Neuronal stem cell (in vitro differentiated cells): ENCODE data around the gene ADCY7. TPM values are rescaled to one million over a fixed set of nuclear protein-coding genes. Genes with fewer than 3 reads are reported as not detected.

ENCODE experiments used
- DNase-seq: peaks from one replicate; pipeline ENCODE4 v3.0.0-alpha.2; 2013; ENCODE audit warnings: low spot score
- H2AFZ ChIP-seq: one replicate; pipeline ENCODE4 v1.6.1; 2013; ENCODE audit warnings: mild to moderate bottlenecking, low read length, inconsistent platforms
- H2AK5ac ChIP-seq: 2 replicates; pipeline ENCODE4 v1.6.1; 2013; ENCODE audit warnings: low read depth, mild to moderate bottlenecking, inconsistent platforms, low read length, moderate library complexity, mixed read lengths
- H2BK120ac ChIP-seq: 2 replicates; pipeline ENCODE4 v1.6.1; 2013; ENCODE audit warnings: low read depth, mild to moderate bottlenecking, inconsistent platforms, low read length, moderate library complexity, mixed read lengths
- H2BK12ac ChIP-seq: one replicate; pipeline ENCODE4 v1.6.1; 2013; ENCODE audit warnings: low read length, inconsistent platforms
- H2BK15ac ChIP-seq: 2 replicates; pipeline ENCODE4 v1.6.1; 2013; ENCODE audit warnings: mild to moderate bottlenecking, low read length, inconsistent platforms, mixed read lengths
- H2BK5ac ChIP-seq: one replicate; pipeline ENCODE4 v1.6.1; 2013; ENCODE audit warnings: inconsistent platforms, mild to moderate bottlenecking, low read length, moderate library complexity
- H3K14ac ChIP-seq: one replicate; pipeline ENCODE4 v1.6.1; 2013; ENCODE audit warnings: low read length, inconsistent platforms
- H3K18ac ChIP-seq: 2 replicates; pipeline ENCODE4 v1.6.1; 2013; ENCODE audit warnings: low read length, inconsistent platforms
- H3K23ac ChIP-seq: 2 replicates; pipeline ENCODE4 v1.6.1; 2013; ENCODE audit warnings: low read depth, mild to moderate bottlenecking, mixed read lengths, low read length, inconsistent platforms; ENCODE audit not compliant: poor library complexity
- H3K27ac ChIP-seq: replicated peaks from 3 replicates; pipeline ENCODE4 v1.5.1; 2013; ENCODE audit warnings: low read length, inconsistent platforms
- H3K27me3 ChIP-seq, 3 experiments: 2 replicates each; pipeline ENCODE4 v1.6.1; 2013; ENCODE audit warnings: low read length in 3 of 3, mild to moderate bottlenecking in 2 of 3, inconsistent platforms in 1 of 3, low read depth in 1 of 3, mixed read lengths in 1 of 3, moderate library complexity in 1 of 3; ENCODE audit not compliant: control insufficient read depth in 3 of 3, insufficient read depth in 3 of 3
- H3K36me3 ChIP-seq, 2 donors: replicated peaks in 1 of 2; 2 replicates each; pipeline ENCODE4 v1.6.1; 2013; ENCODE audit warnings: low read length in 2 of 2; ENCODE audit not compliant: control insufficient read depth in 2 of 2, insufficient read depth in 2 of 2
- H3K4ac ChIP-seq: 2 replicates; pipeline ENCODE4 v1.6.1; 2013; ENCODE audit warnings: inconsistent platforms, mild to moderate bottlenecking, low read length, moderate library complexity
- H3K4me1 ChIP-seq, 2 donors: 1 replicate in 1 of 2; 2 replicates in 1 of 2; pipeline ENCODE4 v1.6.1; 2013; ENCODE audit warnings: low read length in 2 of 2, low read depth in 1 of 2; ENCODE audit not compliant: control insufficient read depth in 2 of 2, insufficient read depth in 1 of 2
- H3K4me2 ChIP-seq: one replicate; pipeline ENCODE4 v1.6.1; 2013; ENCODE audit warnings: mild to moderate bottlenecking, low read length, inconsistent platforms; ENCODE audit not compliant: insufficient read depth, poor library complexity, severe bottlenecking
- H3K4me3 ChIP-seq, 2 donors: 2 replicates each; pipeline ENCODE4 v1.5.1; 2013; ENCODE audit warnings: low read length in 2 of 2, mild to moderate bottlenecking in 2 of 2, inconsistent platforms in 1 of 2, moderate library complexity in 1 of 2
- H3K79me1 ChIP-seq: one replicate; pipeline ENCODE4 v1.6.1; 2013; ENCODE audit warnings: low read depth, mild to moderate bottlenecking, inconsistent platforms, low read length, moderate library complexity
- H3K9ac ChIP-seq: one replicate; pipeline ENCODE4 v1.6.1; 2013; ENCODE audit warnings: mild to moderate bottlenecking, low read depth, low read length, inconsistent platforms; ENCODE audit not compliant: poor library complexity
- H3K9me3 ChIP-seq, 2 donors: replicated peaks in 1 of 2; 2 replicates each; pipeline versions ENCODE3 to v1.6.1; 2013; ENCODE audit warnings: low read length in 2 of 2, mild to moderate bottlenecking in 2 of 2, inconsistent platforms in 1 of 2, low read depth in 1 of 2, mixed read lengths in 1 of 2, moderate library complexity in 1 of 2; ENCODE audit not compliant: control insufficient read depth in 2 of 2, insufficient read depth in 1 of 2
- H4K8ac ChIP-seq: one replicate; pipeline ENCODE4 v1.6.1; 2013; ENCODE audit warnings: low read depth, mild to moderate bottlenecking, inconsistent platforms, low read length, moderate library complexity
- H4K91ac ChIP-seq: one replicate; pipeline ENCODE4 v1.6.1; 2013; ENCODE audit warnings: low read length, low read depth, mild to moderate bottlenecking, inconsistent platforms; ENCODE audit not compliant: poor library complexity
- WGBS, 2 donors: extraction: QIAGEN DNeasy Blood & Tissue Kit; methylation state at CpG; one replicate each; pipeline ENCODE4 v1.1.7; 2013; ENCODE audit warnings: missing lambda C conversion rate in 2 of 2, mixed read lengths in 1 of 2; ENCODE audit not compliant: insufficient read length in 2 of 2, insufficient replicate concordance in 1 of 2; ENCODE audit errors: extremely low coverage in 2 of 2; 5-methylcytosine and 5-hydroxymethylcytosine counted together
- polyA plus RNA-seq, 2 experiments: library from polyadenylated mRNA; stranded (reverse); fragments of 200-250 nt; gene quantifications; one replicate each; pipeline ENCODE4 v1.2.3, GENCODE V29; 2013

Gene ADCY7
- 3.6 TPM for polyA plus RNA-seq (2013, experiment 1 of 2)
- 3.3 TPM for polyA plus RNA-seq (2013, experiment 2 of 2)

DNA sequence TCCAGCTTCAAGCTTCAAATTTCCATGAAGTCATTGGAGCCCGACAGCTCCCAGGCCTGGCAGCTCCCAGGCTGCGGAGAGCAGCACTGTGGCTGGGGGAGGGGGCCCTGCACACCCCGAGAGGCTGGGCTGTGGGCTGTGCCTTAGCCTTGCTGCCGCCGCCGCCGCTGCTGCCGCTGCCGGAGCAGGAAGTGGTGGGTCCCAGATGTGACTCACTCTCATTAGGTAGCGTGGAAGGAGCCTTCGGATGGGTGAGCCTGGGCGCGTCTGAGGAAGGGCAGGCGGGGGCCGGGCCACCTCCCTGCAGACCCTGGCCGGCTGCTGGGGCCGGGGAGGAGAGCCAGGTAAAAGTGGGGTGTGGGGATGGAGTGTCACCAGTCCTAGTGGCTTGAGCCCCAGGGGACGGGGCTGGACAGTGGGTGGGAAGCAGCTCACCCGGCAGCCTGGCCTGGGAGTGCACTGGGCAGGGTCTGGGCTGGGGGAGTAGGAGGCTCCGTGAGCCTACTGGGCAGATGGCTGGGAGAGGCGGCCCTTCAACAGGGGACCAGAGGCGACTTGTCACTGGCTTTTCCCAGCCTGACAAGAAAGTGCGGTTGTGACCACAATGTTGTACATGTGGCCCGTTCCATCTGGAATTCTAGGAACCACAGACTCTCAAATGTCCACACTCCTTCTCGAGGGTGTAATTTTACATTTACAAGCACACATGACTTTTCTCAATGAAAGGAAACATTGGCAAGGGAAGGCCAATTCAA lies at the start of gene ADCY7:
Gene ADCY7, plus strand, starts transcription at position 215 of the 755 bp plus-strand sequence. CDS start 21,629 bp downstream, outside the sequence.
- no CpG with 5 or more reads among the region's 25 CpGs for WGBS, 2 donors

DNA sequence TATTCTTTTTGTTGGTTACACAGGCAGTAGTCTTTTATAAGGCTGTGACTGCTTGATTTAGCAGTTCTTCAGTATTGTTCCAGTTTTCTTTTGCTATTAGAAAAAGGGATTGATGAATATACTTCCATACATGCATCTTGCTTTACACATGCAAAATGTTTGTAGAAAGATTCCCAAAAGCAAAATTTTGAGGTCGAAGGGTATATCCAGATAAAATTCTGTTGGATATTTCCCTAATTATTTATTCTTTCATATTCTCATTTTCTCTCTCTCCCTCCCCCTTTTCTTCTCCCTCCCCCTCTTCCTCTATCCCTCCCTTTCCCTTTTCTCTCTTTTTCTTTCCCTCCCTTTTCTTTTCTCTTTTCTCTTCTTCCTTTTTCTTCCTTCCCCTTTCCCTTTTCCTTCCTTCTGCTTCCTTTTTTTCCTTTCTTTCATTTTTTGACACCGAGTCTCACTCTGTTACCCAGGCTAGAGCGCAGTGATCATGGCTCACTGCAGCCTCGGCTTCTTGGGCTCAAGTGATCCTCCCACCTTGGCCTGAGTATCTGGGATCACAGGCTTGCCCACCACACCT lies 46.9 kb upstream of the ADCY7 start:
- H2AK5ac ChIP-seq = no peak overlapping the region
- H3K79me1 ChIP-seq = no peaks in the 10 kb centered on the region
- H3K23ac ChIP-seq = no peak overlapping the region
- H3K4me1 ChIP-seq = no peaks in the 10 kb centered on the region
- H2BK15ac ChIP-seq = no peak overlapping the region
- H3K27ac ChIP-seq = no peak overlapping the region
- no CpG with 5 or more reads among the region's 4 CpGs for WGBS, 2 donors
- no peak overlapping the region for H2BK120ac ChIP-seq
- H4K91ac ChIP-seq = no peak overlapping the region
- H3K27me3 ChIP-seq = no peaks in the 10 kb centered on the region
- no peak overlapping the region for H3K4ac ChIP-seq
- no peak overlapping the region for H3K14ac ChIP-seq
- no peak overlapping the region for H3K18ac ChIP-seq
- H2BK5ac ChIP-seq = no peak overlapping the region
- H3K4me3 ChIP-seq = no peak overlapping the region
- no peaks in the 10 kb centered on the region for H3K9me3 ChIP-seq
- no peak overlapping the region for H3K9ac ChIP-seq
- no peak overlapping the region for H2BK12ac ChIP-seq
- no peak for DNase-seq
- no peak overlapping the region for H4K8ac ChIP-seq
- no peak overlapping the region for H2AFZ ChIP-seq
- H3K4me2 ChIP-seq = no peak overlapping the region
- H3K36me3 ChIP-seq = peaks cover 6 to 57% of the 10 kb centered on the region in 2 donors

More for the DNA sequence above, at the start of gene ADCY7:
- no peak within 1 kb of the TSS for H2BK5ac ChIP-seq
- peaks cover 4 to 5% of the 10 kb centered on the region in 2 donors for H3K4me1 ChIP-seq
- no peak within 1 kb of the TSS for H4K91ac ChIP-seq
- H3K4me3 ChIP-seq = no peak within 1 kb of the TSS
- H2BK15ac ChIP-seq = peak within 1 kb of the TSS; percentile 69
- no peaks in the 10 kb centered on the region for H3K9me3 ChIP-seq
- peak within 1 kb of the TSS; percentile 72 for H2AK5ac ChIP-seq
- H3K79me1 ChIP-seq = no peaks in the 10 kb centered on the region
- DNase-seq = no peak
- peaks cover 0 to 3% (median 0%) of the 10 kb centered on the region in 3 experiments for H3K27me3 ChIP-seq
- no peak within 1 kb of the TSS for H2BK120ac ChIP-seq
- no peak within 1 kb of the TSS for H3K4ac ChIP-seq
- no peak within 1 kb of the TSS for H3K4me2 ChIP-seq
- no peak within 1 kb of the TSS for H3K14ac ChIP-seq
- H2AFZ ChIP-seq = peak within 1 kb of the TSS; percentile 77
- H3K9ac ChIP-seq = peak within 1 kb of the TSS; percentile 61
- no peak within 1 kb of the TSS for H3K27ac ChIP-seq
- peak within 1 kb of the TSS; percentile 82 for H2BK12ac ChIP-seq
- no peak within 1 kb of the TSS for H4K8ac ChIP-seq
- peak within 1 kb of the TSS; percentile 60 for H3K23ac ChIP-seq
- no peaks in the 10 kb centered on the region for H3K36me3 ChIP-seq
- peak within 1 kb of the TSS; percentile 44 for H3K18ac ChIP-seq

DNA sequence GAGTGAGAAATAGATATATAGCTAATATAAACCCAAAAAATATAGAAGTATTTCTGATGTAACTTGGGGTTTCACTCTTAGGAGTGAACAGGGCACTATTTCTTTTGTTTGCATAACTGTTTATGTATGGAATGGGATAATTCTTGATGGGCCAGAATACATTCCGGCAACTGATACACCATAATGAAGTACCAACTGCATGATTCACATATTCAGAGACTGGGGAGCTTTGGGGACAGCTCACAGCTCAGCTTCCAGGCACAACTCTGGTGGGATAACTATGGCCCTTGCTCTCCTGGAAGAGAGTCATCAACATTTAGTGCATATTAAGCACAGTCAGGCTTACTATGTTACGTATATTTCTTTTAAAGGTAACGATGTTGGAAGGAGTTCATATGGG lies 42.1 kb upstream of the ADCY7 start:
- H3K23ac ChIP-seq = no peak overlapping the region
- no peak for DNase-seq
- peaks cover 6 to 53% of the 10 kb centered on the region in 2 donors for H3K36me3 ChIP-seq

DNA sequence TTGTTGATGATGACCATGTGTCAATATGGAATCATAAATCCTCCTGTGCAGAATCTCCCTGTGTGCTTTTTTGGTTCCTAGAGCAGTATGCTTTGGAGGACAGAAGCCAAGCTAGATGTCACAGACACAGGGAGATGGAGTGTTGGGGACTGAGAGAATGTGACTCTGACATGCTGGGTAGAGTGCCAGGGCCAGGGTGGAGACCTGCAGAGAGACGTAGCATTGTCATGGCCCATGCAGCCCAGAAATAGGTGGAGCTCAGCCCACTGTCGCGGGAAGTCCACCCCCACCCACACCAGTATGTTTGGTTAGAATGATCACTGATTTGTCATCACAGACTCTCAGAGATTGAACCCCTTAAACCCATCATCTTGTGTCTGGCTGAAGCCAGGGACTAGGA lies 39.2 kb upstream of the ADCY7 start:
- H3K18ac ChIP-seq = no peak overlapping the region
- H2AFZ ChIP-seq = no peak overlapping the region
- no peak overlapping the region for H3K4me2 ChIP-seq
- no peak overlapping the region for H3K9ac ChIP-seq
- H2BK120ac ChIP-seq = no peak overlapping the region
- no peak overlapping the region for H4K91ac ChIP-seq
- no peak overlapping the region for H2BK12ac ChIP-seq
- H3K36me3 ChIP-seq = peaks cover 5 to 55% of the 10 kb centered on the region in 2 donors
- H4K8ac ChIP-seq = no peak overlapping the region
- no peak overlapping the region for H3K14ac ChIP-seq
- H3K23ac ChIP-seq = no peak overlapping the region
- WGBS, 2 donors = no CpG with 5 or more reads among the region's 3 CpGs
- H3K4ac ChIP-seq = no peak overlapping the region
- no peaks in the 10 kb centered on the region for H3K4me1 ChIP-seq
- H2AK5ac ChIP-seq = no peak overlapping the region
- H3K79me1 ChIP-seq = no peaks in the 10 kb centered on the region
- H3K27me3 ChIP-seq = no peaks in the 10 kb centered on the region
- H2BK15ac ChIP-seq = no peak overlapping the region
- peaks cover 0 to 2% of the 10 kb centered on the region in 2 donors for H3K9me3 ChIP-seq
- H3K27ac ChIP-seq = no peak overlapping the region
- peak overlapping the region in 1 of 2 donors; percentile 34 for H3K4me3 ChIP-seq
- DNase-seq = no peak
- H2BK5ac ChIP-seq = no peak overlapping the region

More for the DNA sequence above, 42.1 kb upstream of the ADCY7 start:
- Histone ChIP-seq H2AK5ac (no peak overlapping the region), H3K4me3 (no peak overlapping the region), H3K9me3 (peaks cover 0 to 2% of the 10 kb centered on the region in 2 donors), H3K4me2 (no peak overlapping the region), H2BK12ac (no peak overlapping the region), H4K91ac (no peak overlapping the region), H3K4ac (no peak overlapping the region), H3K14ac (no peak overlapping the region), H2BK120ac (no peak overlapping the region), H3K18ac (no peak overlapping the region), H3K79me1 (no peaks in the 10 kb centered on the region), H3K4me1 (no peaks in the 10 kb centered on the region), H3K27me3 (no peaks in the 10 kb centered on the region), H3K9ac (no peak overlapping the region), H4K8ac (no peak overlapping the region), H2BK15ac (no peak overlapping the region), H2AFZ (no peak overlapping the region), H3K27ac (no peak overlapping the region), H2BK5ac (no peak overlapping the region)
- no CpG with 5 or more reads among the region's 3 CpGs for WGBS, 2 donors
